K562 (cell line): ENCODE data around the gene DPEP3. TPM values are rescaled to one million over a fixed set of nuclear protein-coding genes. Genes with fewer than 3 reads are reported as not detected.
A peak's percentile ranks its signal among the peaks of the same experiment; 100 is the strongest.

ENCODE experiments used
- CBFA2T3 ChIP-seq: fragments of 450-650 bp; IDR thresholded peaks from 2 replicates; pipeline ENCODE4 v1.6.1; 2017
- CC2D1A ChIP-seq: fragments of 450-650 bp; IDR thresholded peaks from 2 replicates; pipeline ENCODE4 v1.6.1; 2017; ENCODE audit warnings: mild to moderate bottlenecking
- CGGBP1 ChIP-seq: fragments of 250-450 bp; sonication (Bioruptor Pico); IDR thresholded peaks from 2 replicates; pipeline ENCODE4 v1.9.0; 2021; ENCODE audit warnings: mild to moderate bottlenecking
- E2F6 ChIP-seq, 2 experiments: IDR thresholded peaks; 2 replicates each; pipeline ENCODE4 v1.6.1; 2011; ENCODE audit warnings: borderline replicate concordance in 1 of 2, control low read depth in 1 of 2, low read depth in 1 of 2, low read length in 1 of 2, mild to moderate bottlenecking in 1 of 2, mixed read lengths in 1 of 2, moderate library complexity in 1 of 2; ENCODE audit not compliant: insufficient read depth in 1 of 2, insufficient read length in 1 of 2, poor library complexity in 1 of 2, severe bottlenecking in 1 of 2; ENCODE audit errors: extremely low read depth in 1 of 2
- ELF1 ChIP-seq: fragments of 200-800 bp; sonication (Bioruptor generic); IDR thresholded peaks from 2 replicates; pipeline ENCODE4 v1.6.1; 2016; ENCODE audit warnings: missing genetic modification characterization, missing compliant biosample characterization
- ELF2 ChIP-seq: fragments of 250-450 bp; sonication (Bioruptor Pico); IDR thresholded peaks from 2 replicates; pipeline ENCODE4 v1.5.0; 2021; ENCODE audit warnings: mild to moderate bottlenecking
- FOXK2 ChIP-seq, 2 experiments: fragments of 450-650 bp; IDR thresholded peaks in 1 of 2; conservative IDR thresholded peaks in 1 of 2; 2 replicates each; pipeline ENCODE4 v1.6.1; 2016; ENCODE audit warnings: low read depth in 2 of 2, mild to moderate bottlenecking in 1 of 2
- HIVEP1 ChIP-seq: fragments of 250-450 bp; sonication (Bioruptor Pico); IDR thresholded peaks from 2 replicates; pipeline ENCODE4 v1.4.0; 2020; ENCODE audit warnings: mild to moderate bottlenecking
- HNRNPK ChIP-seq: fragments of 200-400 bp; formaldehyde crosslinking; IDR thresholded peaks from one replicate; pipeline ENCODE4 v1.6.1; 2018; ENCODE audit warnings: mild to moderate bottlenecking, low read depth, low read length; ENCODE audit not compliant: poor library complexity, severe bottlenecking
- KAT7 ChIP-seq: sonication (generic); formaldehyde crosslinking; IDR thresholded peaks from 2 replicates; pipeline ENCODE4 v1.8.0; 2022; ENCODE audit warnings: missing genetic modification reagents, mild to moderate bottlenecking, borderline replicate concordance
- KLF16 ChIP-seq: IDR thresholded peaks from 2 replicates; pipeline ENCODE4 v1.6.1; 2016; ENCODE audit warnings: antibody characterized with exemption
- MEIS2 ChIP-seq: fragments of 450-650 bp; IDR thresholded peaks from 2 replicates; pipeline ENCODE4 v1.6.1; 2014; ENCODE audit warnings: mild to moderate bottlenecking; ENCODE audit not compliant: partially characterized antibody
- NONO ChIP-seq, 2 experiments: fragments of 200-400 bp in 1 of 2; fragments of 450-650 bp in 1 of 2; formaldehyde crosslinking in 1 of 2; IDR thresholded peaks; 2 replicates each; pipeline ENCODE4 v1.6.1; 2017; ENCODE audit warnings: low read depth in 2 of 2, mild to moderate bottlenecking in 2 of 2, moderate library complexity in 2 of 2, low read length in 1 of 2
- PML ChIP-seq: IDR thresholded peaks from 2 replicates; pipeline ENCODE4 v1.6.1; 2012; ENCODE audit warnings: low read length, inconsistent platforms
- SAFB2 ChIP-seq: fragments of 200-400 bp; formaldehyde crosslinking; IDR thresholded peaks from 2 replicates; pipeline ENCODE4 v1.6.1; 2018; ENCODE audit warnings: borderline replicate concordance, low read length, low read depth, moderate library complexity; ENCODE audit not compliant: severe bottlenecking
- SMAD1 ChIP-seq: fragments of 150-350 bp; IDR thresholded peaks from 2 replicates; pipeline ENCODE4 v1.6.1; 2014; ENCODE audit warnings: low read length, low read depth; ENCODE audit not compliant: partially characterized antibody
- SMARCC2 ChIP-seq: fragments of 450-650 bp; IDR thresholded peaks from 2 replicates; pipeline ENCODE4 v1.6.1; 2017; ENCODE audit warnings: antibody characterized with exemption, moderate library complexity, mild to moderate bottlenecking, low read depth
- TSHZ1 ChIP-seq: fragments of 250-450 bp; sonication (Bioruptor Pico); IDR thresholded peaks from 2 replicates; pipeline ENCODE4 v1.4.0; 2020; ENCODE audit warnings: mild to moderate bottlenecking, moderate library complexity
- ZNF398 ChIP-seq: fragments of 250-450 bp; sonication (Bioruptor Pico); IDR thresholded peaks from 2 replicates; pipeline ENCODE4 v1.8.0; 2021; ENCODE audit warnings: moderate library complexity, mild to moderate bottlenecking, inconsistent platforms
- polyA plus RNA-seq, 8 experiments: library from polyadenylated mRNA; depleted of rRNA in 4 of 8; stranded (reverse) in 5 of 8; unstranded in 3 of 8; fragments of >200 nt; fragmentation: Nextera tagmentation in 2 of 8; fragmentation: Illumina TruSeq in 1 of 8; extraction: Ambion mirVana in 2 of 8; extraction: Trizol in 1 of 8; gene quantifications; 2 replicates each; pipeline versions ENCODE4 v1.2.1 to v1.2.3, GENCODE V29; 2011 to 2014; ENCODE audit warnings: inconsistent platforms in 1 of 8, missing spikeins in 1 of 8
- total RNA-seq, 7 experiments: library from RNA; depleted of rRNA in 6 of 7; stranded (reverse); fragments of >200 nt in 6 of 7; fragmentation: Illumina TruSeq in 2 of 7; extraction: Trizol in 2 of 7; gene quantifications; 2 replicates each; pipeline versions ENCODE4 v1.2.1 to v1.2.3, GENCODE V29; 2011 to 2021; ENCODE audit warnings: low replicate concordance in 1 of 7
- TF ChIP-seq, protein P1 (sequence below): fragments of 250-450 bp; sonication (Bioruptor Pico); IDR thresholded peaks from 2 replicates; pipeline ENCODE4 v1.8.0; 2022; ENCODE audit warnings: moderate library complexity, mild to moderate bottlenecking, inconsistent platforms

DPEP3 gene
- total and polyA plus RNA-seq, 9 of the 15 experiments (the other 6 are each of a cell fraction or from before 2014, with no cell fraction given): not detected

DNA sequence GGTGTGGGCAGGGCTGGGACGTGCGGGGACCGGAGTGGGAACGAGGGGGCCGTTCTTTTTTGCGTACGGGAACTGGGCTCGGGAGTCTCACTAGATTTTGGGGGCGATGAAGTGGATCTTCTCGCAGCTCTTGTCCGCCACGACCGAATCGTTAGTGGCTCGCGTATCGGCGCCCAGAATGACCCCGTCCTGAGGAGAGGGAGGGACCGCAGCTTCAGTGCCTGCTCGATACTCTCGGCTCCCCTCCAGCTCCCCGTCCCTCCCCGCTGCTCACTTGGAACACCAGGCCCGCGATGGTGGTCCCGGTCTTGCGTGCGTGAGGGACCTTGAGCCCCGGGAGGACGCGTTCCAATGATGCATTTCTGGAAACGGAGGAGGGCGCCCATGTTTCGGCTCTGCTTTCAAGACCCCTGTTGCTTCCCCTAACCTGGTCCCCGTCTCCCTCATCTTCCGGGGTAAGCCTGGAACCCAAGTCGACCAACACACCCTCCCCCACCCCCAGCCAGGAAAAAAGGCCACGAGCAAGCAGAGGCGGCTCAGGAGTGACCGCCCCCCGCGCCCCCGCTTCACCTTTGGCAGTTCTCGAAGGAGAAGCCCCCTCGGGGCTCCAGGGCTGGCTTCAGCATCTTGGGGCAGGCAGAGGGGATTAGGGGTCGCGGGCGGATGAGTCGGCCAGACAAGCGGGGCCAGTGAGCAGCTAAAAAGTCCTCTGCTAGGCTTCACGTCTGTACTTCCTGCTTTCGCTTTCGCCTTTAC is 44.0 kb downstream of the DPEP3 start, which contains the start of gene PSMB10 (continued):
- TF ChIP-seq, protein P1, sequence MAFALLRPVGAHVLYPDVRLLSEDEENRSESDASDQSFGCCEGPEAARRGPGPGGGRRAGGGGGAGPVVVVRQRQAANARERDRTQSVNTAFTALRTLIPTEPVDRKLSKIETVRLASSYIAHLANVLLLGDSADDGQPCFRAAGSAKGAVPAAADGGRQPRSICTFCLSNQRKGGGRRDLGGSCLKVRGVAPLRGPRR (CRISPR knock-in tag): no peak
- TF ChIP-seq ZNF398: no peak
- TF ChIP-seq SMARCC2: no peak
- TF ChIP-seq KLF16: no peak
- 0 out of 2 replicates have a peak, but pooled peaks have one; percentile 13 for TF ChIP-seq CC2D1A
- no peak for TF ChIP-seq HIVEP1 (CRISPR knock-in tag)
- peak; percentile 6 for TF ChIP-seq SMAD1
- no peak for TF ChIP-seq CGGBP1 (CRISPR knock-in tag)
- TF ChIP-seq E2F6 (IDR thresholded peaks at IDR 0.05; ENCODE audit: borderline replicate concordance in 1 of 2, extremely low read depth in 1 of 2, insufficient read depth in 1 of 2, insufficient read length in 1 of 2, low read depth in 1 of 2, low read length in 1 of 2, poor library complexity in 1 of 2, severe bottlenecking in 1 of 2): no peak
- TF ChIP-seq MEIS2: no peak
- TF ChIP-seq PML: peak; percentile 2; the same call in 1 of the 2 replicates
- no peak for TF ChIP-seq CBFA2T3
- TF ChIP-seq KAT7 (CRISPR knock-in tag): 0 out of 2 replicates have a peak, but pooled peaks have one; percentile 49
- TF ChIP-seq ELF2 (CRISPR knock-in tag): peak; percentile 26; the same call in 1 of the 2 replicates
- no peak for TF ChIP-seq HNRNPK
- no peak for TF ChIP-seq NONO (IDR thresholded peaks at IDR 0.05; ENCODE audit: low read depth in 2 of 2, low read length in 1 of 2)
- TF ChIP-seq SAFB2: no peak
- TF ChIP-seq ELF1 (tag): peak; percentile 73
- TF ChIP-seq TSHZ1 (CRISPR knock-in tag): no peak
- TF ChIP-seq FOXK2 (conservative IDR thresholded peaks at IDR 0.05 in 1 of 2, IDR thresholded peaks at IDR 0.05 in 1 of 2; ENCODE audit: low read depth in 2 of 2): 0 out of 4 replicates have a peak, but pooled peaks of 1 of the 2 experiments have one; percentile 9
